HEK293 (cell line): ENCODE measurements around the gene RBM20.

Source experiments
- BCL11A ChIP-seq: fragments of 450-650 bp; formaldehyde crosslinking; IDR thresholded peaks from 2 replicates; pipeline ENCODE4 v1.5.1; 2016; ENCODE audit warnings: low read depth, missing biosample characterization, missing genetic modification characterization
- TRIM28 ChIP-seq: IDR thresholded peaks from 2 replicates; pipeline ENCODE4 v1.6.1; 2011; ENCODE audit warnings: low read length, control low read depth, borderline replicate concordance
- ZFP3 ChIP-seq: fragments of 450-650 bp; formaldehyde crosslinking; IDR thresholded peaks from 2 replicates; pipeline ENCODE4 v1.5.1; 2016; ENCODE audit warnings: low read depth, missing biosample characterization, missing genetic modification characterization
- ZNF311 ChIP-seq: fragments of 450-650 bp; formaldehyde crosslinking; IDR thresholded peaks from 2 replicates; pipeline ENCODE4 v1.5.1; 2017; ENCODE audit warnings: missing biosample characterization, missing genetic modification characterization, borderline replicate concordance
- ZNF335 ChIP-seq: fragments of 450-650 bp; formaldehyde crosslinking; conservative IDR thresholded peaks from 2 replicates; pipeline ENCODE4 v1.5.1; 2016; ENCODE audit warnings: missing biosample characterization, missing genetic modification characterization
- TF ChIP-seq, protein P1 (sequence below): fragments of 450-650 bp; formaldehyde crosslinking; IDR thresholded peaks from 2 replicates; pipeline ENCODE4; 2016; ENCODE audit warnings: missing biosample characterization, missing genetic modification characterization
- TF ChIP-seq, protein P2 (sequence below): fragments of 450-650 bp; formaldehyde crosslinking; IDR thresholded peaks from 2 replicates; pipeline ENCODE4 v1.5.1; 2016; ENCODE audit warnings: missing biosample characterization, missing genetic modification characterization
- TF ChIP-seq, protein P3 (sequence below): fragments of 450-650 bp; formaldehyde crosslinking; IDR thresholded peaks from 2 replicates; pipeline ENCODE4 v1.5.1; 2016; ENCODE audit warnings: missing biosample characterization, missing genetic modification characterization
- TF ChIP-seq, protein P4 (sequence below): sonication (generic); formaldehyde crosslinking; IDR thresholded peaks from 2 replicates; pipeline ENCODE4 v1.8.1; 2022; ENCODE audit warnings: mild to moderate bottlenecking, moderate library complexity, missing genetic modification reagents

DNA sequence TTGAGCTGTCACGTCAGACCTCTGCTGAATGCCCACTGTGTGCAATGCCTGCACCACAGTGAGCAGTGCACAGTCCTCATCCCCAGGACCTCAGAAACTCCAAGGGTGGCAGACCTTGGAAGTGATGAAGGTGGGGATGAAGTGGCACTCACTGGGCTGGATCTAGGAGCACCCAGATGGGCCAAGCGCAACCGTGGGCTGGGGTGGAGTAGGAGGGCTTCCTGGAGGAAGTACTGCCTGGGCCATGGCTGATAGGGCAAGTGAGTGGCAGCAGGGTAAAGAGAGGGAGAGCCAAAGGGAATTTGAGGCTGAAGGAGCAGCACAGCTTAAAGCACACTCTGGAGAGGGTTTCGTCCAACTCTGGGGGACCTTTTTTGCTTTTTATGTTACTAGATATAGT, 52.3 kb downstream of the RBM20 start:
- TF ChIP-seq ZFP3 = no peak
- TF ChIP-seq, protein P1, sequence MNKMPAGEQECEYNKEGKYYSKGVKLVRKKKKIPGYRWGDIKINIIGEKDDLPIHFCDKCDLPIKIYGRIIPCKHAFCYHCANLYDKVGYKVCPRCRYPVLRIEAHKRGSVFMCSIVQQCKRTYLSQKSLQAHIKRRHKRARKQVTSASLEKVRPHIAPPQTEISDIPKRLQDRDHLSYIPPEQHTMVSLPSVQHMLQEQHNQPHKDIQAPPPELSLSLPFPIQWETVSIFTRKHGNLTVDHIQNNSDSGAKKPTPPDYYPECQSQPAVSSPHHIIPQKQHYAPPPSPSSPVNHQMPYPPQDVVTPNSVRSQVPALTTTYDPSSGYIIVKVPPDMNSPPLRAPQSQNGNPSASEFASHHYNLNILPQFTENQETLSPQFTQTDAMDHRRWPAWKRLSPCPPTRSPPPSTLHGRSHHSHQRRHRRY (tag by site-specific recombination) = no peak
- TF ChIP-seq, protein P2, sequence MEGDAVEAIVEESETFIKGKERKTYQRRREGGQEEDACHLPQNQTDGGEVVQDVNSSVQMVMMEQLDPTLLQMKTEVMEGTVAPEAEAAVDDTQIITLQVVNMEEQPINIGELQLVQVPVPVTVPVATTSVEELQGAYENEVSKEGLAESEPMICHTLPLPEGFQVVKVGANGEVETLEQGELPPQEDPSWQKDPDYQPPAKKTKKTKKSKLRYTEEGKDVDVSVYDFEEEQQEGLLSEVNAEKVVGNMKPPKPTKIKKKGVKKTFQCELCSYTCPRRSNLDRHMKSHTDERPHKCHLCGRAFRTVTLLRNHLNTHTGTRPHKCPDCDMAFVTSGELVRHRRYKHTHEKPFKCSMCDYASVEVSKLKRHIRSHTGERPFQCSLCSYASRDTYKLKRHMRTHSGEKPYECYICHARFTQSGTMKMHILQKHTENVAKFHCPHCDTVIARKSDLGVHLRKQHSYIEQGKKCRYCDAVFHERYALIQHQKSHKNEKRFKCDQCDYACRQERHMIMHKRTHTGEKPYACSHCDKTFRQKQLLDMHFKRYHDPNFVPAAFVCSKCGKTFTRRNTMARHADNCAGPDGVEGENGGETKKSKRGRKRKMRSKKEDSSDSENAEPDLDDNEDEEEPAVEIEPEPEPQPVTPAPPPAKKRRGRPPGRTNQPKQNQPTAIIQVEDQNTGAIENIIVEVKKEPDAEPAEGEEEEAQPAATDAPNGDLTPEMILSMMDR = no peak
- TF ChIP-seq, protein P3, sequence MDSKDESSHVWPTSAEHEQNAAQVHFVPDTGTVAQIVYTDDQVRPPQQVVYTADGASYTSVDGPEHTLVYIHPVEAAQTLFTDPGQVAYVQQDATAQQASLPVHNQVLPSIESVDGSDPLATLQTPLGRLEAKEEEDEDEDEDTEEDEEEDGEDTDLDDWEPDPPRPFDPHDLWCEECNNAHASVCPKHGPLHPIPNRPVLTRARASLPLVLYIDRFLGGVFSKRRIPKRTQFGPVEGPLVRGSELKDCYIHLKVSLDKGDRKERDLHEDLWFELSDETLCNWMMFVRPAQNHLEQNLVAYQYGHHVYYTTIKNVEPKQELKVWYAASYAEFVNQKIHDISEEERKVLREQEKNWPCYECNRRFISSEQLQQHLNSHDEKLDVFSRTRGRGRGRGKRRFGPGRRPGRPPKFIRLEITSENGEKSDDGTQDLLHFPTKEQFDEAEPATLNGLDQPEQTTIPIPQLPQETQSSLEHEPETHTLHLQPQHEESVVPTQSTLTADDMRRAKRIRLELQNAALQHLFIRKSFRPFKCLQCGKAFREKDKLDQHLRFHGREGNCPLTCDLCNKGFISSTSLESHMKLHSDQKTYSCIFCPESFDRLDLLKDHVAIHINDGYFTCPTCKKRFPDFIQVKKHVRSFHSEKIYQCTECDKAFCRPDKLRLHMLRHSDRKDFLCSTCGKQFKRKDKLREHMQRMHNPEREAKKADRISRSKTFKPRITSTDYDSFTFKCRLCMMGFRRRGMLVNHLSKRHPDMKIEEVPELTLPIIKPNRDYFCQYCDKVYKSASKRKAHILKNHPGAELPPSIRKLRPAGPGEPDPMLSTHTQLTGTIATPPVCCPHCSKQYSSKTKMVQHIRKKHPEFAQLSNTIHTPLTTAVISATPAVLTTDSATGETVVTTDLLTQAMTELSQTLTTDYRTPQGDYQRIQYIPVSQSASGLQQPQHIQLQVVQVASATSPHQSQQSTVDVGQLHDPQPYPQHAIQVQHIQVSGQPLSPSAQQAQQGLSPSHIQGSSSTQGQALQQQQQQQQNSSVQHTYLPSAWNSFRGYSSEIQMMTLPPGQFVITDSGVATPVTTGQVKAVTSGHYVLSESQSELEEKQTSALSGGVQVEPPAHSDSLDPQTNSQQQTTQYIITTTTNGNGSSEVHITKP (tag by site-specific recombination) = no peak
- TF ChIP-seq, protein P4, sequence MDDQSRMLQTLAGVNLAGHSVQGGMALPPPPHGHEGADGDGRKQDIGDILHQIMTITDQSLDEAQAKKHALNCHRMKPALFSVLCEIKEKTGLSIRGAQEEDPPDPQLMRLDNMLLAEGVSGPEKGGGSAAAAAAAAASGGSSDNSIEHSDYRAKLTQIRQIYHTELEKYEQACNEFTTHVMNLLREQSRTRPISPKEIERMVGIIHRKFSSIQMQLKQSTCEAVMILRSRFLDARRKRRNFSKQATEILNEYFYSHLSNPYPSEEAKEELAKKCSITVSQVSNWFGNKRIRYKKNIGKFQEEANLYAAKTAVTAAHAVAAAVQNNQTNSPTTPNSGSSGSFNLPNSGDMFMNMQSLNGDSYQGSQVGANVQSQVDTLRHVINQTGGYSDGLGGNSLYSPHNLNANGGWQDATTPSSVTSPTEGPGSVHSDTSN (CRISPR knock-in tag) = no peak
- no peak for TF ChIP-seq BCL11A
- TF ChIP-seq ZNF335 (tag by site-specific recombination) = no peak
- TF ChIP-seq TRIM28 = no peak
- TF ChIP-seq ZNF311 = no peak
